Esophagus squamous epithelium (tissue), 4 donors: Measurements from ENCODE around the gene NUS1.
"Not testable (repeated sequence)": the region's sequence is repeated elsewhere in the genome, so short reads cannot be mapped to it uniquely, and the experiment has no call there.

Experiments used
- POLR2A ChIP-seq, 4 donors: fragments of 450-650 bp; IDR thresholded peaks; one replicate each; pipeline ENCODE4 v1.6.1; 2017; ENCODE audit warnings: antibody characterized with exemption in 4 of 4, mild to moderate bottlenecking in 4 of 4, moderate library complexity in 3 of 4
- TF ChIP-seq, protein P1 (sequence below), 6 experiments: fragments of 450-650 bp in 4 of 6; fragments of 200-600 bp in 2 of 6; sonication (generic) in 2 of 6; IDR thresholded peaks; one replicate each; pipeline ENCODE4 v1.5.1; 2016 to 2019; ENCODE audit warnings: antibody characterized with exemption in 6 of 6, mild to moderate bottlenecking in 4 of 6, moderate library complexity in 4 of 6

DNA sequence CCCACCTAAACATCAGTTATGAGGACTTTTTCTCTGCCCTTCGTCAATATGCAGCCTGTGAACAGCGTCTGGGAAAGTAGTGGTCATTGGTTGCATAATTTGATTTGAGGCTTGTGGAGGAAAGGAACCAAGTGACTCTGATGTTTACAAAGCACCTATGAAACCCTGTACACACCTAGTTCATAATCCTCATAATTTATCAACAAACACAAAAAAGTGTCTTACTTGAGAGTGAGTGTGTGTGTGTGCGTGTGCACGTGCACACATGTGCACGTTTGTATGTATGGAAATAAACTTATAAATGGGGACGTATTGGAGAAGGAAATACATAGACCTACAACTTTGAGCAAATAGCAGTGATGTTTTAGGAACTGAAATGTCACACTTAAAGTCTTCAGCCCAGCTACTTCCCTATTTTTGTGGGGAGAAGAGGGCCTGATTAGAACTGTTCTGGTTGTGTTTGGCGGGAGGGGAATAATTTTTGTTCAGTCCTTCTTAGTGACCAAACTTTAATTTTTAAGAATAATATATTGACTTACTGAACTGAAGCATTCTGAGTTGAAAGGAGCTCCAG lies 31.8 kb downstream of the NUS1 start:
- TF ChIP-seq, protein P1, sequence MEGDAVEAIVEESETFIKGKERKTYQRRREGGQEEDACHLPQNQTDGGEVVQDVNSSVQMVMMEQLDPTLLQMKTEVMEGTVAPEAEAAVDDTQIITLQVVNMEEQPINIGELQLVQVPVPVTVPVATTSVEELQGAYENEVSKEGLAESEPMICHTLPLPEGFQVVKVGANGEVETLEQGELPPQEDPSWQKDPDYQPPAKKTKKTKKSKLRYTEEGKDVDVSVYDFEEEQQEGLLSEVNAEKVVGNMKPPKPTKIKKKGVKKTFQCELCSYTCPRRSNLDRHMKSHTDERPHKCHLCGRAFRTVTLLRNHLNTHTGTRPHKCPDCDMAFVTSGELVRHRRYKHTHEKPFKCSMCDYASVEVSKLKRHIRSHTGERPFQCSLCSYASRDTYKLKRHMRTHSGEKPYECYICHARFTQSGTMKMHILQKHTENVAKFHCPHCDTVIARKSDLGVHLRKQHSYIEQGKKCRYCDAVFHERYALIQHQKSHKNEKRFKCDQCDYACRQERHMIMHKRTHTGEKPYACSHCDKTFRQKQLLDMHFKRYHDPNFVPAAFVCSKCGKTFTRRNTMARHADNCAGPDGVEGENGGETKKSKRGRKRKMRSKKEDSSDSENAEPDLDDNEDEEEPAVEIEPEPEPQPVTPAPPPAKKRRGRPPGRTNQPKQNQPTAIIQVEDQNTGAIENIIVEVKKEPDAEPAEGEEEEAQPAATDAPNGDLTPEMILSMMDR (IDR thresholded peaks at IDR 0.05): not testable (repeated sequence)
- TF ChIP-seq POLR2A (IDR thresholded peaks at IDR 0.05): not testable (repeated sequence)
